IMR-90 (cell line): ENCODE results near the gene OPCML. TPM values are rescaled to one million over a fixed set of nuclear protein-coding genes. Genes with fewer than 3 reads are reported as not detected.

ENCODE experiments used
- ATAC-seq: fragments of 200-7000 bp; cut with Tn5 transposase; 2 replicates; pipeline ENCODE4 v1.9.1; 2020; ENCODE audit warnings: low read depth, mild to moderate bottlenecking, moderate library complexity
- BruUV-seq: library from RNA; stranded (reverse); fragments of 400-500 nt; replicated peaks from 2 replicates; lab custom pipeline; 2021; lab: Mats Ljungman, UMichigan
- CTCF ChIA-PET: fragments of 300-600 bp; formaldehyde crosslinking; extraction: SDS; loops from one replicate; lab custom pipeline; 2021; ENCODE audit warnings: antibody characterized with exemption; lab: Yijun Ruan, JAX
- POLR2A ChIA-PET: fragments of 300-600 bp; sonication (Branson Sonifier 250); formaldehyde crosslinking; loops from one replicate; lab custom pipeline; 2022; ENCODE audit warnings: antibody characterized with exemption; ENCODE audit not compliant: unreplicated experiment; lab: Charles Lee
- DNase-seq: peaks from one replicate; pipeline ENCODE4 v3.0.0; 2013
- H2AFZ ChIP-seq: replicated peaks from 2 replicates; pipeline ENCODE3; 2013; ENCODE audit warnings: low read length, mild to moderate bottlenecking; ENCODE audit not compliant: poor library complexity
- H2AK5ac ChIP-seq: 2 replicates; pipeline ENCODE4 v1.6.1; 2013; ENCODE audit warnings: low read depth, low read length, inconsistent platforms
- H2AK9ac ChIP-seq: replicated peaks from 2 replicates; pipeline ENCODE3; 2013; ENCODE audit warnings: mild to moderate bottlenecking, low read depth, low read length, moderate library complexity; ENCODE audit not compliant: poor library complexity
- H2BK120ac ChIP-seq: 2 replicates; pipeline ENCODE4 v1.6.1; 2013; ENCODE audit warnings: low read depth, low read length, inconsistent platforms
- H2BK15ac ChIP-seq: 3 replicates; pipeline ENCODE4 v1.6.1; 2013; ENCODE audit warnings: low read depth, low read length, inconsistent platforms
- H2BK20ac ChIP-seq: 2 replicates; pipeline ENCODE4 v1.6.1; 2013; ENCODE audit warnings: low read depth, mild to moderate bottlenecking, inconsistent platforms, low read length, moderate library complexity
- H2BK5ac ChIP-seq: 2 replicates; pipeline ENCODE4 v1.6.1; 2013; ENCODE audit warnings: mild to moderate bottlenecking, low read depth, low read length, inconsistent platforms; ENCODE audit not compliant: poor library complexity, severe bottlenecking
- H3K14ac ChIP-seq: replicated peaks from 2 replicates; pipeline ENCODE4 v1.6.1; 2013; ENCODE audit warnings: low read depth, low read length, inconsistent platforms
- H3K18ac ChIP-seq: 2 replicates; pipeline ENCODE4 v1.6.1; 2013; ENCODE audit warnings: low read depth, low read length, control low read depth
- H3K23ac ChIP-seq: 2 replicates; pipeline ENCODE4 v1.6.1; 2013; ENCODE audit warnings: low read depth, low read length, inconsistent platforms
- H3K27ac ChIP-seq: 2 replicates; pipeline ENCODE4 v1.5.1; 2013; ENCODE audit warnings: mild to moderate bottlenecking, control low read depth, low read length; ENCODE audit not compliant: insufficient read depth
- H3K27me3 ChIP-seq: 2 replicates; pipeline ENCODE4 v1.6.1; 2013; ENCODE audit warnings: low read length; ENCODE audit not compliant: control insufficient read depth, insufficient read depth
- H3K36me3 ChIP-seq: 2 replicates; pipeline ENCODE4 v1.6.1; 2013; ENCODE audit warnings: low read length, mixed read lengths; ENCODE audit not compliant: control insufficient read depth, insufficient read depth
- H3K4ac ChIP-seq: 2 replicates; pipeline ENCODE4 v1.6.1; 2013; ENCODE audit warnings: low read depth, low read length, inconsistent platforms
- H3K4me1 ChIP-seq: 2 replicates; pipeline ENCODE4 v1.6.1; 2013; ENCODE audit warnings: low read length, mixed read lengths; ENCODE audit not compliant: control insufficient read depth, insufficient read depth
- H3K4me2 ChIP-seq: 2 replicates; pipeline ENCODE4 v1.6.1; 2013; ENCODE audit warnings: low read depth, mild to moderate bottlenecking, control low read depth, low read length, moderate library complexity
- H3K4me3 ChIP-seq: 2 replicates; pipeline ENCODE4 v1.5.1; 2013; ENCODE audit warnings: low read depth, mild to moderate bottlenecking, control low read depth, low read length, moderate library complexity; ENCODE audit not compliant: insufficient read depth
- H3K56ac ChIP-seq: 2 replicates; pipeline ENCODE4 v1.6.1; 2013; ENCODE audit warnings: low read length, inconsistent platforms; ENCODE audit not compliant: insufficient read depth; ENCODE audit errors: extremely low read depth
- H3K79me1 ChIP-seq, 2 experiments: 2 replicates each; pipeline ENCODE4 v1.6.1; 2013; ENCODE audit warnings: low read length in 2 of 2, inconsistent platforms in 1 of 2, low read depth in 1 of 2
- H3K9ac ChIP-seq: 2 replicates; pipeline ENCODE4 v1.6.1; 2013; ENCODE audit warnings: low read depth, low read length, control low read depth
- H3K9me1 ChIP-seq: 2 replicates; pipeline ENCODE4 v1.6.1; 2013; ENCODE audit warnings: low read length, inconsistent platforms; ENCODE audit not compliant: insufficient read depth
- H3K9me3 ChIP-seq: 2 replicates; pipeline ENCODE4 v1.6.1; 2013; ENCODE audit warnings: low read length; ENCODE audit not compliant: control insufficient read depth, insufficient read depth
- H4K20me1 ChIP-seq: 2 replicates; pipeline ENCODE4 v1.6.1; 2013; ENCODE audit warnings: low read length, inconsistent platforms; ENCODE audit not compliant: insufficient read depth
- H4K5ac ChIP-seq: 2 replicates; pipeline ENCODE4 v1.6.1; 2013; ENCODE audit warnings: mild to moderate bottlenecking, low read depth, low read length, control low read depth
- H4K8ac ChIP-seq, 2 experiments: 2 replicates each; pipeline ENCODE4 v1.6.1; 2013; ENCODE audit warnings: low read depth in 2 of 2, low read length in 2 of 2, control low read depth in 1 of 2, inconsistent platforms in 1 of 2
- H4K91ac ChIP-seq: 2 replicates; pipeline ENCODE4 v1.6.1; 2013; ENCODE audit warnings: low read depth, low read length, inconsistent platforms; ENCODE audit not compliant: insufficient read depth
- BHLHE40 ChIP-seq: fragments of 150-350 bp; IDR thresholded peaks from 2 replicates; pipeline ENCODE4 v1.6.1; 2016; ENCODE audit warnings: mild to moderate bottlenecking, low read depth, low read length
- CTCF ChIP-seq: conservative IDR thresholded peaks from 2 replicates; pipeline ENCODE4 v1.5.1; 2012; ENCODE audit warnings: mild to moderate bottlenecking, low read depth, low read length, improper control_type of control experiment
- FOS ChIP-seq: fragments of 150-350 bp; IDR thresholded peaks from 2 replicates; pipeline ENCODE4 v1.6.1; 2016; ENCODE audit warnings: low read depth, low read length
- MAFK ChIP-seq: IDR thresholded peaks from 2 replicates; pipeline ENCODE4 v1.6.1; 2012; ENCODE audit warnings: low read depth, low read length, improper control_type of control experiment
- POLR2A ChIP-seq: IDR thresholded peaks from 2 replicates; pipeline ENCODE4 v1.6.1; 2012; ENCODE audit warnings: mild to moderate bottlenecking, low read depth, low read length
- USF2 ChIP-seq: fragments of 150-350 bp; IDR thresholded peaks from 2 replicates; pipeline ENCODE4 v1.6.1; 2017; ENCODE audit warnings: mild to moderate bottlenecking, antibody characterized with exemption, low read length, low read depth
- WGBS, 2 experiments: methylation state at CpG; one replicate each; pipeline versions ENCODE4 v1.1.5 to v1.1.7; 2013; ENCODE audit warnings: missing lambda C conversion rate in 2 of 2; ENCODE audit not compliant: insufficient read length in 1 of 2; ENCODE audit errors: extremely low coverage in 2 of 2; 5-methylcytosine and 5-hydroxymethylcytosine counted together
- dilution Hi-C: fragments of 300-500 bp; cut with HindIII; formaldehyde crosslinking; loops from one replicate; pipeline ENCODE4 v1.14.3; 2018; ENCODE audit warnings: low sequenced_read_pairs; ENCODE audit not compliant: unreplicated experiment
- in situ Hi-C: fragments of 300-500 bp; cut with MboI; formaldehyde crosslinking; loops from 3 replicates; pipeline ENCODE4 v1.14.3; 2019; ENCODE audit warnings: low sequenced_read_pairs, inconsistent platforms, mixed read lengths
- intact Hi-C: fragments of 100-400 bp; cut with micrococcal nuclease; formaldehyde crosslinking; loops from 2 replicates; pipeline ENCODE4 v1.10.0; 2022
- polyA plus RNA-seq, 3 experiments: library from polyadenylated mRNA; depleted of rRNA; stranded (reverse); fragments of >200 nt; gene quantifications; 2 replicates each; pipeline ENCODE4 v1.2.3, GENCODE V29; 2012; ENCODE audit warnings: low replicate concordance in 1 of 3
- total RNA-seq: library from RNA; depleted of rRNA; stranded (reverse); fragments of >200 nt; gene quantifications from 2 replicates; pipeline ENCODE4 v1.2.3, GENCODE V29; 2012
- TF ChIP-seq, protein P1 (sequence below): fragments of 150-350 bp; IDR thresholded peaks from 2 replicates; pipeline ENCODE4 v1.6.1; 2016; ENCODE audit warnings: low read depth, mild to moderate bottlenecking, low read length, moderate library complexity, borderline replicate concordance

Gene OPCML
- total and polyA plus RNA-seq, 2 of the 4 experiments (the other 2 are of a cell fraction): under 0.01 to 2.6 TPM

DNA sequence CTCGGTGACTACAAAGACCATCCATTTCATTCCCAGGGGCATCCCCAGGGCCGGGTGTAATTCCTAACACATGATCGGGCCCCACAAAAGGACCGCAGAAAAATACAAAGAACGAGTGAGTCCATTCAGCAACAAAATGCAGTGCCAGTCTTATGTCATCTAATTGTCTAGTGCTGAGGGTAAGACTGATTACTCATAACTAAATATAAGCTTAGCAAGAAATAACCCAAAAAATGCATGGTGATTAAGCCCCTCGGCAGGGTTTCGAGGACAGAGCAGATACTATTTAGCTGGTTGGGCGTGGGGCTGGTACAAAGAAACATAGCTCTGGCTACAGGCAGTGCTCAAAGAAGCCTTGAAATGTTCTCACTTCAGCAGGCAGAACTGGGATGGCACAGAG lies 1078.9 kb downstream of the OPCML start:
- Histone ChIP-seq H2AK9ac (no peak overlapping the region), H4K91ac (no peak overlapping the region), H3K56ac (no peak overlapping the region), H3K36me3 (no peaks in the 10 kb centered on the region), H4K8ac (no peak overlapping the region), H4K20me1 (no peaks in the 10 kb centered on the region), H3K4me1 (no peaks in the 10 kb centered on the region), H3K14ac (no peak overlapping the region), H3K18ac (no peak overlapping the region), H3K27ac (no peak overlapping the region), H3K79me1 (no peaks in the 10 kb centered on the region), H2BK15ac (no peak overlapping the region), H3K27me3 (no peaks in the 10 kb centered on the region), H4K5ac (no peak overlapping the region), H3K9me3 (no peaks in the 10 kb centered on the region), H3K23ac (no peak overlapping the region), H2AK5ac (no peak overlapping the region), H3K4me3 (no peak overlapping the region), H3K4ac (no peak overlapping the region), H3K9me1 (no peaks in the 10 kb centered on the region), H3K9ac (no peak overlapping the region), H2BK20ac (no peak overlapping the region), H2BK120ac (no peak overlapping the region), H2BK5ac (no peak overlapping the region), H2AFZ (no peak overlapping the region), H3K4me2 (no peak overlapping the region)
- ATAC-seq: no peak
- no peak for DNase-seq
- BruUV-seq: no TSS peak
- POLR2A ChIA-PET: no interaction called here
- dilution Hi-C loops (no loop called here), in situ Hi-C loops (no loop called here), intact Hi-C loops (no loop called here)
- TF ChIP-seq FOS (no peak), MAFK (no peak), BHLHE40 (no peak), CTCF (no peak), POLR2A (no peak), USF2 (no peak)
- TF ChIP-seq, protein P1, sequence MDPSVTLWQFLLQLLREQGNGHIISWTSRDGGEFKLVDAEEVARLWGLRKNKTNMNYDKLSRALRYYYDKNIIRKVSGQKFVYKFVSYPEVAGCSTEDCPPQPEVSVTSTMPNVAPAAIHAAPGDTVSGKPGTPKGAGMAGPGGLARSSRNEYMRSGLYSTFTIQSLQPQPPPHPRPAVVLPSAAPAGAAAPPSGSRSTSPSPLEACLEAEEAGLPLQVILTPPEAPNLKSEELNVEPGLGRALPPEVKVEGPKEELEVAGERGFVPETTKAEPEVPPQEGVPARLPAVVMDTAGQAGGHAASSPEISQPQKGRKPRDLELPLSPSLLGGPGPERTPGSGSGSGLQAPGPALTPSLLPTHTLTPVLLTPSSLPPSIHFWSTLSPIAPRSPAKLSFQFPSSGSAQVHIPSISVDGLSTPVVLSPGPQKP: no peak
- WGBS, 2 experiments: 67% methylated on average over 3 of the region's 8 CpGs; no CpG with 5 or more reads in 1 of the 2 experiments
- CTCF ChIA-PET: no interaction called here
